HepG2 (cell line): ENCODE results near the gene IFIH1. TPM values are rescaled to one million over a fixed set of nuclear protein-coding genes. Genes with fewer than 3 reads are reported as not detected.
A peak's percentile ranks its signal among the peaks of the same experiment; 100 is the strongest.

Source experiments
- CHD2 ChIP-seq: IDR thresholded peaks from 2 replicates; pipeline ENCODE4 v1.6.1; 2011; ENCODE audit warnings: low read depth, low read length, improper control_type of control experiment
- EED ChIP-seq: sonication (generic); formaldehyde crosslinking; IDR thresholded peaks from 2 replicates; pipeline ENCODE4 v1.5.0; 2020; ENCODE audit warnings: mild to moderate bottlenecking, missing genetic modification reagents
- MTF2 ChIP-seq: sonication (generic); formaldehyde crosslinking; IDR thresholded peaks from 2 replicates; pipeline ENCODE4 v1.5.0; 2020; ENCODE audit warnings: missing genetic modification reagents, borderline replicate concordance
- MZF1 ChIP-seq: sonication (generic); formaldehyde crosslinking; IDR thresholded peaks from 2 replicates; pipeline ENCODE4 v1.8.1; 2023; ENCODE audit warnings: mild to moderate bottlenecking, missing genetic modification reagents, borderline replicate concordance
- PAF1 ChIP-seq: IDR thresholded peaks from 2 replicates; pipeline ENCODE4 v1.6.1; 2016; ENCODE audit warnings: missing genetic modification reagents, missing compliant biosample characterization
- PRMT3 ChIP-seq: sonication (generic); formaldehyde crosslinking; IDR thresholded peaks from 2 replicates; pipeline ENCODE4 v1.8.1; 2022; ENCODE audit warnings: low read depth, mild to moderate bottlenecking, moderate library complexity, missing genetic modification reagents, borderline replicate concordance
- RCOR2 ChIP-seq: IDR thresholded peaks from 2 replicates; pipeline ENCODE4 v1.6.1; 2016; ENCODE audit warnings: missing biosample characterization, missing genetic modification reagents
- SP2 ChIP-seq: sonication (generic); formaldehyde crosslinking; IDR thresholded peaks from 2 replicates; pipeline ENCODE4 v1.5.1; 2020; ENCODE audit warnings: mild to moderate bottlenecking, missing genetic modification reagents
- TCF7L2 ChIP-seq: IDR thresholded peaks from 2 replicates; pipeline ENCODE4 v1.6.1; 2011; ENCODE audit warnings: mild to moderate bottlenecking, low read depth, low read length, moderate library complexity
- ZNF160 ChIP-seq: sonication (generic); formaldehyde crosslinking; IDR thresholded peaks from 2 replicates; pipeline ENCODE4 v1.8.0; 2022; ENCODE audit warnings: mild to moderate bottlenecking, inconsistent platforms, missing genetic modification reagents
- ZNF331 ChIP-seq: sonication (generic); formaldehyde crosslinking; IDR thresholded peaks from 2 replicates; pipeline ENCODE4 v1.4.0; 2020; ENCODE audit warnings: missing genetic modification reagents
- ZNF564 ChIP-seq: sonication (generic); formaldehyde crosslinking; IDR thresholded peaks from 2 replicates; pipeline ENCODE4 v1.8.1; 2023; ENCODE audit warnings: mild to moderate bottlenecking, missing genetic modification reagents
- ZNF619 ChIP-seq: sonication (generic); formaldehyde crosslinking; IDR thresholded peaks from 2 replicates; pipeline ENCODE4 v1.4.0; 2020; ENCODE audit warnings: mild to moderate bottlenecking, missing genetic modification reagents
- ZNF713 ChIP-seq: sonication (generic); formaldehyde crosslinking; IDR thresholded peaks from 2 replicates; pipeline ENCODE4 v1.4.0; 2020; ENCODE audit warnings: mild to moderate bottlenecking, missing genetic modification reagents
- ZNF839 ChIP-seq: sonication (generic); formaldehyde crosslinking; IDR thresholded peaks from 2 replicates; pipeline ENCODE4 v1.4.0; 2020; ENCODE audit warnings: missing genetic modification reagents, mild to moderate bottlenecking, borderline replicate concordance
- ZNF841 ChIP-seq: sonication (generic); formaldehyde crosslinking; IDR thresholded peaks from 2 replicates; pipeline ENCODE4 v1.8.1; 2023; ENCODE audit warnings: missing genetic modification reagents, borderline replicate concordance
- polyA plus RNA-seq, 8 experiments: library from polyadenylated mRNA; depleted of rRNA in 3 of 8; stranded (reverse) in 7 of 8; unstranded in 1 of 8; fragments of >200 nt; fragmentation: Illumina TruSeq in 4 of 8; extraction: Trizol in 4 of 8; gene quantifications; 2 replicates each; pipeline versions ENCODE4 v1.2.1 to v1.2.3, GENCODE V29; 2011 to 2016; ENCODE audit warnings: low read depth in 4 of 8, missing spikeins in 1 of 8, mixed read lengths in 1 of 8; ENCODE audit not compliant: insufficient read depth in 1 of 8
- total RNA-seq, 5 experiments: library from RNA; depleted of rRNA; stranded (reverse); fragments of >200 nt; fragmentation: Illumina TruSeq; extraction: Trizol; gene quantifications; 2 replicates each; pipeline ENCODE4 v1.2.3, GENCODE V29; 2016; ENCODE audit warnings: low read depth in 1 of 5
- TF ChIP-seq, protein P1 (sequence below), 2 experiments: sonication (generic) in 1 of 2; formaldehyde crosslinking in 1 of 2; IDR thresholded peaks; 2 replicates each; pipeline versions ENCODE4 v1.6.1 to v1.9.0; 2014 to 2022; ENCODE audit warnings: antibody characterized with exemption in 1 of 2, borderline replicate concordance in 1 of 2, inconsistent platforms in 1 of 2, low read depth in 1 of 2, missing genetic modification reagents in 1 of 2
- TF ChIP-seq, protein P2 (sequence below): IDR thresholded peaks from 2 replicates; pipeline ENCODE4 v1.6.1; 2012; ENCODE audit warnings: inconsistent platforms
- TF ChIP-seq, protein P3 (sequence below): sonication (generic); formaldehyde crosslinking; IDR thresholded peaks from 2 replicates; pipeline ENCODE4 v1.5.0; 2020; ENCODE audit warnings: mild to moderate bottlenecking, missing genetic modification reagents, borderline replicate concordance

The IFIH1 gene
- total and polyA plus RNA-seq, 2 of the 13 experiments (the other 11 are each of a cell fraction or from before 2014, with no cell fraction given), result 1.5 to 11.5 TPM

DNA sequence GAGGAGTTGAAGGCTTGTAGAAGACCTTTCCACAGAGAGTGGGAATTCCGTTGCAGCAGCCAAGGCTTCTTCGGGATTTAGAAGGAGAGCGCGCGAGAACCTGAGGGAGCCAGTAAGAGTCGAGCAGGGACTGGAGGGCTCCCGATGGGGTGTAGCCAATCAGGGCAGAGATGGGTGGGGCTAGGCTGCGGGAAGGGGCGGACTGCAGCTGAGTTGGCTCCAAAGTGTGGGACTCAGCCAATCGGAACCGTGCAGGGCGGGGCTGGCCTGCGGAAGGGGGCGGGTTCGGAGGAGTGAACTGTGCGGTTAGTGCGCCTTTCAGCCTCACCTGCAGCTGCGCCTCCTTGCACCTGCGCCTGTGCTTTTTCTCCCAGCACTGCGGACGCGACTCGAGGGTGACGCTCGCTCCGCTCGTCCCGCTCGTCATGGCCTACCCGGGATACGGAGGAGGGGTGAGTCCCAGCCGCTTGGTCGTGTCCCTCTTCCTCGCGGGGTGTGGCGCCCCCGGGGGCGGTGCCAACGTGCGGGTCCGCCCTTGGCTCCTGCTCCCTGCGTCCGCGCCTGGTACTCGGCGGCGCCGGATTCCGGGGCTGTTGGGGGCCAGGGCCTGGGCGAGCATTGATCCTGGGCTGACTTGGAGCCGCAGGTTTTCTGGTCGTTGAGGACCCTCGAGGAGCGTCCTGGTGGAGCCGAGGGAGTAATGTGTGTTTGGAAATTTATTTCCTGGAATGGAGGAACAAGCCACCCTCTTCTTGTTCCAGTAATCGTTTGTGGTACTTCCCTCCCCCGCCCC, 25.5 kb upstream of the IFIH1 start, which contains the start of gene GCA (continued):
- TF ChIP-seq ZNF841 (CRISPR knock-in tag), result no peak
- TF ChIP-seq ZNF839 (CRISPR knock-in tag), result peak; percentile 96; the same call in 1 of the 2 replicates
- TF ChIP-seq ZNF160, result peak; percentile 46; the same call in 1 of the 2 replicates
- TF ChIP-seq ZNF713 (CRISPR knock-in tag), result peak; percentile 99
- TF ChIP-seq SP2 (CRISPR knock-in tag), result peak; percentile 86
- peak; percentile 70 for TF ChIP-seq ZNF331 (CRISPR knock-in tag)
- TF ChIP-seq PAF1 (CRISPR knock-in tag), result no peak
- TF ChIP-seq RCOR2 (CRISPR knock-in tag), result no peak
- peak; percentile 27; the same call in 1 of the 2 replicates for TF ChIP-seq EED (CRISPR knock-in tag)
- 0 out of 2 replicates have a peak, but pooled peaks have one; percentile 56 for TF ChIP-seq ZNF619 (CRISPR knock-in tag)
- TF ChIP-seq, protein P1, sequence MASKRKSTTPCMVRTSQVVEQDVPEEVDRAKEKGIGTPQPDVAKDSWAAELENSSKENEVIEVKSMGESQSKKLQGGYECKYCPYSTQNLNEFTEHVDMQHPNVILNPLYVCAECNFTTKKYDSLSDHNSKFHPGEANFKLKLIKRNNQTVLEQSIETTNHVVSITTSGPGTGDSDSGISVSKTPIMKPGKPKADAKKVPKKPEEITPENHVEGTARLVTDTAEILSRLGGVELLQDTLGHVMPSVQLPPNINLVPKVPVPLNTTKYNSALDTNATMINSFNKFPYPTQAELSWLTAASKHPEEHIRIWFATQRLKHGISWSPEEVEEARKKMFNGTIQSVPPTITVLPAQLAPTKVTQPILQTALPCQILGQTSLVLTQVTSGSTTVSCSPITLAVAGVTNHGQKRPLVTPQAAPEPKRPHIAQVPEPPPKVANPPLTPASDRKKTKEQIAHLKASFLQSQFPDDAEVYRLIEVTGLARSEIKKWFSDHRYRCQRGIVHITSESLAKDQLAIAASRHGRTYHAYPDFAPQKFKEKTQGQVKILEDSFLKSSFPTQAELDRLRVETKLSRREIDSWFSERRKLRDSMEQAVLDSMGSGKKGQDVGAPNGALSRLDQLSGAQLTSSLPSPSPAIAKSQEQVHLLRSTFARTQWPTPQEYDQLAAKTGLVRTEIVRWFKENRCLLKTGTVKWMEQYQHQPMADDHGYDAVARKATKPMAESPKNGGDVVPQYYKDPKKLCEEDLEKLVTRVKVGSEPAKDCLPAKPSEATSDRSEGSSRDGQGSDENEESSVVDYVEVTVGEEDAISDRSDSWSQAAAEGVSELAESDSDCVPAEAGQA (IDR thresholded peaks at IDR 0.05; ENCODE audit: low read depth), result peak; percentile 48; the same call in 1 of the 2 replicates
- TF ChIP-seq, protein P1 (CRISPR knock-in tag; IDR thresholded peaks at IDR 0.05; ENCODE audit: borderline replicate concordance), result no peak
- TF ChIP-seq MZF1 (CRISPR knock-in tag), result no peak
- TF ChIP-seq, protein P2, sequence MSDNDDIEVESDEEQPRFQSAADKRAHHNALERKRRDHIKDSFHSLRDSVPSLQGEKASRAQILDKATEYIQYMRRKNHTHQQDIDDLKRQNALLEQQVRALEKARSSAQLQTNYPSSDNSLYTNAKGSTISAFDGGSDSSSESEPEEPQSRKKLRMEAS, result peak; percentile 95
- no peak; the same call in 1 of the 2 replicates for TF ChIP-seq MTF2 (CRISPR knock-in tag)
- TF ChIP-seq PRMT3 (CRISPR knock-in tag), result no peak
- 0 out of 2 replicates have a peak, but pooled peaks have one; percentile 33 for TF ChIP-seq ZNF564 (CRISPR knock-in tag)
- no peak for TF ChIP-seq TCF7L2
- peak; percentile 95 for TF ChIP-seq CHD2
- TF ChIP-seq, protein P3, sequence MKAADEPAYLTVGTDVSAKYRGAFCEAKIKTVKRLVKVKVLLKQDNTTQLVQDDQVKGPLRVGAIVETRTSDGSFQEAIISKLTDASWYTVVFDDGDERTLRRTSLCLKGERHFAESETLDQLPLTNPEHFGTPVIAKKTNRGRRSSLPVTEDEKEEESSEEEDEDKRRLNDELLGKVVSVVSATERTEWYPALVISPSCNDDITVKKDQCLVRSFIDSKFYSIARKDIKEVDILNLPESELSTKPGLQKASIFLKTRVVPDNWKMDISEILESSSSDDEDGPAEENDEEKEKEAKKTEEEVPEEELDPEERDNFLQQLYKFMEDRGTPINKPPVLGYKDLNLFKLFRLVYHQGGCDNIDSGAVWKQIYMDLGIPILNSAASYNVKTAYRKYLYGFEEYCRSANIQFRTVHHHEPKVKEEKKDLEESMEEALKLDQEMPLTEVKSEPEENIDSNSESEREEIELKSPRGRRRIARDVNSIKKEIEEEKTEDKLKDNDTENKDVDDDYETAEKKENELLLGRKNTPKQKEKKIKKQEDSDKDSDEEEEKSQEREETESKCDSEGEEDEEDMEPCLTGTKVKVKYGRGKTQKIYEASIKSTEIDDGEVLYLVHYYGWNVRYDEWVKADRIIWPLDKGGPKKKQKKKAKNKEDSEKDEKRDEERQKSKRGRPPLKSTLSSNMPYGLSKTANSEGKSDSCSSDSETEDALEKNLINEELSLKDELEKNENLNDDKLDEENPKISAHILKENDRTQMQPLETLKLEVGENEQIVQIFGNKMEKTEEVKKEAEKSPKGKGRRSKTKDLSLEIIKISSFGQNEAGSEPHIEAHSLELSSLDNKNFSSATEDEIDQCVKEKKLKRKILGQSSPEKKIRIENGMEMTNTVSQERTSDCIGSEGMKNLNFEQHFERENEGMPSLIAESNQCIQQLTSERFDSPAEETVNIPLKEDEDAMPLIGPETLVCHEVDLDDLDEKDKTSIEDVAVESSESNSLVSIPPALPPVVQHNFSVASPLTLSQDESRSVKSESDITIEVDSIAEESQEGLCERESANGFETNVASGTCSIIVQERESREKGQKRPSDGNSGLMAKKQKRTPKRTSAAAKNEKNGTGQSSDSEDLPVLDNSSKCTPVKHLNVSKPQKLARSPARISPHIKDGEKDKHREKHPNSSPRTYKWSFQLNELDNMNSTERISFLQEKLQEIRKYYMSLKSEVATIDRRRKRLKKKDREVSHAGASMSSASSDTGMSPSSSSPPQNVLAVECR, result peak; percentile 92; the same call in 1 of the 2 replicates
